LNCAP (cell line): ENCODE data around the gene GLYATL3.
A peak's percentile ranks its signal among the peaks of the same experiment; 100 is the strongest.

ENCODE experiments used
- CTCF ChIP-seq: fragments of 450-650 bp; IDR thresholded peaks from 2 replicates; pipeline ENCODE4 v1.5.1; 2017; ENCODE audit warnings: mild to moderate bottlenecking

Gene GLYATL3

GRCh38 chr6:49530141-49530776 lies 30.5 kb downstream of the GLYATL3 start:
- TF ChIP-seq CTCF: no peak

GRCh38 chr6:49531774-49532569 lies 32.2 kb downstream of the GLYATL3 start:
- TF ChIP-seq CTCF: peak; percentile 89

GRCh38 chr6:49535795-49536194 lies 36.1 kb downstream of the GLYATL3 start:
- no peak for TF ChIP-seq CTCF

- TF ChIP-seq CTCF: no peak
These were observed 39.4 kb downstream of the GLYATL3 start for GRCh38 chr6:49539102-49539501.

GRCh38 chr6:49540614-49541013 lies 40.9 kb downstream of the GLYATL3 start:
- no peak for TF ChIP-seq CTCF

- no peak for TF ChIP-seq CTCF
These were observed 41.5 kb downstream of the GLYATL3 start for GRCh38 chr6:49541210-49541724.

GRCh38 chr6:49541936-49542335 lies 42.2 kb downstream of the GLYATL3 start:
- no peak for TF ChIP-seq CTCF
